GM12874 (cell line): Measurements from ENCODE around the gene OR11L1.

Experiments
- TF ChIP-seq, protein P1 (sequence below): IDR thresholded peaks from 2 replicates; pipeline ENCODE4 v1.5.1; 2011; ENCODE audit warnings: low read depth, mild to moderate bottlenecking, control low read depth, low read length, moderate library complexity; ENCODE audit not compliant: insufficient read depth

The OR11L1 gene

DNA sequence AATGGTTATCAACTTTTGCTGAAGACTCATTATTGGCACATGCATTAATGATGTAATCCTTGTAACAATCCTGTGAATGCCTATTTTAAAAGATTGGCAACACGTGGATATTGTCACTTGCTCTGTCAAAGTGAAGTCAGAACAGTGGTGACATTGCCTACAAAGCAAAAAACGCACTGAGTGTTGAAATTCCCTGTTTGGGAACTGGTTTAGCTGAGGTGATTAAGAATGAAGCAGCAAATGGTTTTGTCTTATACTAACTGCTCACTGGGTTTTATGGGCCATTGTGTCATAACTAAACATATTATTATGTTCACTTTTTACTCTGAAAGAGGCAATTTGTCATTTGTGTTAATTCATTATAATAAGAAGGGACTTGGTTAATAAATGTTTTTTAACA is 29.1 kb downstream of the OR11L1 start:
- TF ChIP-seq, protein P1, sequence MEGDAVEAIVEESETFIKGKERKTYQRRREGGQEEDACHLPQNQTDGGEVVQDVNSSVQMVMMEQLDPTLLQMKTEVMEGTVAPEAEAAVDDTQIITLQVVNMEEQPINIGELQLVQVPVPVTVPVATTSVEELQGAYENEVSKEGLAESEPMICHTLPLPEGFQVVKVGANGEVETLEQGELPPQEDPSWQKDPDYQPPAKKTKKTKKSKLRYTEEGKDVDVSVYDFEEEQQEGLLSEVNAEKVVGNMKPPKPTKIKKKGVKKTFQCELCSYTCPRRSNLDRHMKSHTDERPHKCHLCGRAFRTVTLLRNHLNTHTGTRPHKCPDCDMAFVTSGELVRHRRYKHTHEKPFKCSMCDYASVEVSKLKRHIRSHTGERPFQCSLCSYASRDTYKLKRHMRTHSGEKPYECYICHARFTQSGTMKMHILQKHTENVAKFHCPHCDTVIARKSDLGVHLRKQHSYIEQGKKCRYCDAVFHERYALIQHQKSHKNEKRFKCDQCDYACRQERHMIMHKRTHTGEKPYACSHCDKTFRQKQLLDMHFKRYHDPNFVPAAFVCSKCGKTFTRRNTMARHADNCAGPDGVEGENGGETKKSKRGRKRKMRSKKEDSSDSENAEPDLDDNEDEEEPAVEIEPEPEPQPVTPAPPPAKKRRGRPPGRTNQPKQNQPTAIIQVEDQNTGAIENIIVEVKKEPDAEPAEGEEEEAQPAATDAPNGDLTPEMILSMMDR = no peak

DNA sequence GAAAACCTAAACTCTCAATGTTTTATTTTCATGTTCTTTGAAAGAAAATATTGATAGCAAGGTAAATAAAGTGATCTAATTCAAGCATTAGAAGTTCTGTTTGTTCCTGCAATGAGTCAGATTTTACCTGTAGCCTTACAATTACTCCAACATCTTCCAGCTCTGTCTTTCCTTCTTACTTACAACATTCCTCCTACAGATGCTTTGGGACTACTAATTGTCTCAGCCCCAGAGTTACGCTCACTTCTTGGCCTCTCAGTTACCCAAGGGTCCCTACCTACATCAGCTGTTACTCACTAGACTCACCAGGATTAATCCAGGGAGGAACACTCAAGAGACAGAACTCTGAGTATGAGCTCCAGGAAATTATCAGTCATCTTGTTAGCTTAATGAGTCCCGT is 44.2 kb downstream of the OR11L1 start:
- TF ChIP-seq, protein P1 = no peak
